B cell (primary cell): ENCODE data around the gene BRSK1.

ENCODE experiments used
- CTCF ChIP-seq: fragments of 200-600 bp; IDR thresholded peaks from one replicate; pipeline ENCODE4 v1.8.0; 2022; ENCODE audit warnings: antibody characterized with exemption, mild to moderate bottlenecking
- EZH2 ChIP-seq: IDR thresholded peaks from 2 replicates; pipeline ENCODE4 v1.6.1; 2012; ENCODE audit warnings: borderline replicate concordance, low read depth, mild to moderate bottlenecking, moderate library complexity, low read length; ENCODE audit not compliant: insufficient read depth, poor library complexity, severe bottlenecking

GRCh38 chr19:55333870-55334269 lies 50.1 kb downstream of the BRSK1 start:
- TF ChIP-seq CTCF (no peak), EZH2 (no peak)
